Measurements from ENCODE around the gene DAB2. TPM values are rescaled to one million over a fixed set of nuclear protein-coding genes. Genes with fewer than 3 reads are reported as not detected.

Gene DAB2
- total and polyA plus RNA-seq, 2 of the 8 experiments (the other 6 are each of a cell fraction or from before 2014, with no cell fraction given): 2.6 to 4.9 TPM

- no peak for TF ChIP-seq CHD7 (IDR thresholded peaks at IDR 0.05; ENCODE audit: insufficient replicate concordance, low read length)
- TF ChIP-seq CTCF (IDR thresholded peaks at IDR 0.05; ENCODE audit: control extremely low read depth in 1 of 3, insufficient read depth in 1 of 3, low read depth in 1 of 3, low read length in 3 of 3): no peak
- no peak for TF ChIP-seq SAP30 (IDR thresholded peaks at IDR 0.05; ENCODE audit: insufficient read depth, insufficient replicate concordance, low read length)
- TF ChIP-seq POU5F1 (IDR thresholded peaks at IDR 0.05; ENCODE audit: low read depth, low read length): no peak
- no peak for TF ChIP-seq SIRT6 (IDR thresholded peaks at IDR 0.05; ENCODE audit: low read length)
Observed at GRCh38 chr5:39450487-39450886, 25.7 kb upstream of the DAB2 start (continued).
